Measurements from ENCODE around the gene KIAA1328.

- TF ChIP-seq EZH2 (IDR thresholded peaks at IDR 0.05; ENCODE audit: insufficient read depth, poor library complexity, severe bottlenecking) (no peak), EZH2phosphoT487 (IDR thresholded peaks at IDR 0.05; ENCODE audit: insufficient read depth, low read depth) (no peak)
These were observed 16.2 kb upstream of the KIAA1328 start for GRCh38 chr18:36812678-36813077.
